ENCODE data around the gene NFAT5. TPM values are rescaled to one million over a fixed set of nuclear protein-coding genes. Genes with fewer than 3 reads are reported as not detected.

Gene NFAT5
- total RNA-seq, 1 donor from 2014 or later, result 13.9 TPM

DNA sequence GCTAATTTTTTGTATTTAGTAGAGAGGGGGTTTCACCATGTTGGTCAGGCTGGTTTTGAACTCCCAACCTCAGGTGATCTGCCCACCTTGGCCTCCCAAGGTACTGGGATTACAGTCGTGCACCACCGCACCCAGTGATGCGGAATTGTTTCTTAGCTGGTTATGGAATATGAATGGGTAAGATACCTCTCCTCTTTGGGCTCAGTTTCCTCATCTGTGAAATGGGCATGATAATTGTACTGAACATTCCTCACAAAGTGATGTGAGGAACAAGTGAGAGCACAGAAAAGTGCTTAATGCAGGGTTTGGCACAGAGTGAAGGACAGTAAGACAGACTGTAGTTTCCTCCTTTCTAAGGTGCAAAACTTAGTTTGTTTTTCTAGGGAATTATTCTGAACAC lies 31.0 kb upstream of the NFAT5 start:
- peaks cover 3% of the 10 kb centered on the region for H3K27me3 ChIP-seq (ENCODE audit: low read depth)
- DNase-seq, result no peak
- no peaks in the 10 kb centered on the region for H3K36me3 ChIP-seq
- H3K4me1 ChIP-seq, result peaks cover 9% of the 10 kb centered on the region
- H3K27ac ChIP-seq (replicated peaks), result no peak overlapping the region
- H3K4me3 ChIP-seq, result no peak overlapping the region
- no peak for TF ChIP-seq CTCF (IDR thresholded peaks at IDR 0.05; ENCODE audit: borderline replicate concordance)
- no peaks in the 10 kb centered on the region for H3K9me3 ChIP-seq (replicated peaks)
- intact Hi-C loops (cut with micrococcal nuclease), result no loop called here

- no peak for DNase-seq
Measured at GRCh38 chr16:69535123-69536050, 30.4 kb upstream of the NFAT5 start.

DNA sequence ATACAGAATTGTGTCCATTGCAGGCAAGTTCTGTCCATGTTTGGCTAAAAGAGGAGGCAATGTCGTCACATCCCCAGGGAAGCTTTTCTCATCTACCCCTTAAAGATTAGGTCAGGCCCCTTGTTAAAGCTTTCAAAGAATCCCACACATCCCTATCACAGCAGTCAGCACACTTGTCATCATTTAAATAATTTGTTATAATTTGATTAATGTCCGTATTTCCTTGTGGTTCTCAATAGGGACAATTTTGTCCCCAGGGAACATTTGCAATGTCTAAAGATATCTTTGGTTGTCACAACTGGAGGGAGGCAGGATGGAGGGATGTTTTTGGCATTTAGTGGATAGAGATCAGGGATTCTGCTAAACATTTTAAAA lies 28.1 kb upstream of the NFAT5 start:
- Histone ChIP-seq H3K4me3 (no peak overlapping the region), H3K4me1 (no peaks in the 10 kb centered on the region), H3K9me3 (replicated peaks) (no peaks in the 10 kb centered on the region), H3K27ac (replicated peaks) (no peak overlapping the region), H3K36me3 (no peaks in the 10 kb centered on the region), H3K27me3 (ENCODE audit: low read depth) (peaks cover 3% of the 10 kb centered on the region)
- TF ChIP-seq CTCF (IDR thresholded peaks at IDR 0.05; ENCODE audit: borderline replicate concordance), result no peak
- no peak for DNase-seq
- intact Hi-C loops (cut with micrococcal nuclease), result no loop called here

More at GRCh38 chr16:69535123-69536050, 30.4 kb upstream of the NFAT5 start:
- H3K27me3 ChIP-seq (ENCODE audit: low read depth), result peaks cover 3% of the 10 kb centered on the region
- H3K36me3 ChIP-seq, result no peaks in the 10 kb centered on the region
- H3K27ac ChIP-seq (replicated peaks), result no peak overlapping the region
- no peaks in the 10 kb centered on the region for H3K9me3 ChIP-seq (replicated peaks)
- intact Hi-C loops (cut with micrococcal nuclease), result no loop called here
- H3K4me1 ChIP-seq, result peaks cover 8% of the 10 kb centered on the region
- no peak for TF ChIP-seq CTCF (IDR thresholded peaks at IDR 0.05; ENCODE audit: borderline replicate concordance)
- no peak overlapping the region for H3K4me3 ChIP-seq

GRCh38 chr16:69538808-69539207 lies 27.0 kb upstream of the NFAT5 start:
- TF ChIP-seq CTCF (IDR thresholded peaks at IDR 0.05; ENCODE audit: borderline replicate concordance), result no peak
- no peaks in the 10 kb centered on the region for H3K9me3 ChIP-seq (replicated peaks)

GRCh38 chr16:69542974-69543373 lies 22.8 kb upstream of the NFAT5 start:
- no peaks in the 10 kb centered on the region for H3K9me3 ChIP-seq (replicated peaks)
- no peak for TF ChIP-seq CTCF (IDR thresholded peaks at IDR 0.05; ENCODE audit: borderline replicate concordance)
- no peaks in the 10 kb centered on the region for H3K27me3 ChIP-seq (ENCODE audit: low read depth)
- intact Hi-C loops (cut with micrococcal nuclease), result no loop called here
- no peaks in the 10 kb centered on the region for H3K36me3 ChIP-seq
- no peaks in the 10 kb centered on the region for H3K4me1 ChIP-seq
- DNase-seq, result no peak
- H3K27ac ChIP-seq (replicated peaks), result no peak overlapping the region
- H3K4me3 ChIP-seq, result no peak overlapping the region

More at GRCh38 chr16:69538808-69539207, 27.0 kb upstream of the NFAT5 start:
- Histone ChIP-seq H3K4me3 (no peak overlapping the region), H3K27ac (replicated peaks) (no peak overlapping the region), H3K4me1 (no peaks in the 10 kb centered on the region), H3K27me3 (ENCODE audit: low read depth) (peaks cover 3% of the 10 kb centered on the region), H3K36me3 (no peaks in the 10 kb centered on the region)
- no peak for DNase-seq
- intact Hi-C loops (cut with micrococcal nuclease), result no loop called here

Measured in left ventricle myocardium inferior (tissue), 1 donor.